Body of pancreas (tissue), 4 donors: Measurements from ENCODE around the gene DYRK3. TPM values are rescaled to one million over a fixed set of nuclear protein-coding genes. Genes with fewer than 3 reads are reported as not detected.

Experiments used
- ATAC-seq: fragments of 150-250 bp; one replicate; pipeline ENCODE4 v1.9.1; 2016
- DNase-seq, 4 donors: peaks; one replicate each; pipeline ENCODE4 v3.0.0-alpha.2; 2019
- H3K27ac ChIP-seq, 4 donors: fragments of 200-600 bp; sonication (generic); 1 replicate in 3 of 4; 2 replicates in 1 of 4; pipeline versions ENCODE4 v1.5.1 to v1.6.1; 2016 to 2019; ENCODE audit warnings: mild to moderate bottlenecking in 1 of 4, mixed read lengths in 1 of 4, moderate library complexity in 1 of 4
- H3K27me3 ChIP-seq, 2 donors: fragments of 200-600 bp; sonication (generic); one replicate each; pipeline ENCODE4 v1.6.0; 2016; ENCODE audit warnings: mild to moderate bottlenecking in 1 of 2
- H3K36me3 ChIP-seq, 2 donors: fragments of 200-600 bp; sonication (generic); replicated peaks in 1 of 2; 2 replicates each; pipeline ENCODE4 v1.5.1; 2016; ENCODE audit warnings: low read depth in 2 of 2; ENCODE audit not compliant: insufficient read depth in 1 of 2
- H3K4me1 ChIP-seq: fragments of 200-600 bp; sonication (generic); one replicate; pipeline ENCODE4 v1.6.0; 2016
- H3K4me3 ChIP-seq, 2 donors: fragments of 200-600 bp; sonication (generic); 1 replicate in 1 of 2; 2 replicates in 1 of 2; pipeline ENCODE4 v1.5.1; 2016 to 2019
- H3K9me3 ChIP-seq, 3 donors: fragments of 200-600 bp; sonication (generic); 1 replicate in 2 of 3; 2 replicates in 1 of 3; pipeline ENCODE4 v1.5.1; 2016
- CTCF ChIP-seq, 7 experiments: fragments of 450-650 bp in 4 of 7; fragments of 200-600 bp in 3 of 7; sonication (generic) in 3 of 7; IDR thresholded peaks; one replicate each; pipeline ENCODE4 v1.5.1; 2016 to 2019; ENCODE audit warnings: antibody characterized with exemption in 7 of 7
- POLR2A ChIP-seq, 3 donors: fragments of 450-650 bp; IDR thresholded peaks; one replicate each; pipeline ENCODE4 v1.6.1; 2016; ENCODE audit warnings: antibody characterized with exemption in 3 of 3, mild to moderate bottlenecking in 2 of 3
- WGBS, 2 donors: methylation state at CpG; one replicate each; pipeline ENCODE4 v1.1.5; 2017; 5-methylcytosine and 5-hydroxymethylcytosine counted together
- intact Hi-C: fragments of 100-400 bp; cut with DNase I; formaldehyde crosslinking; loops from one replicate; pipeline ENCODE4 v1.15.1; 2023
- total RNA-seq, 2 donors: library from RNA; depleted of rRNA; stranded (reverse); fragments of >200 nt; gene quantifications; one replicate each; pipeline ENCODE4 v1.1.0, GENCODE V29; 2016

DYRK3 gene
- total RNA-seq, 2 donors from 2014 or later = 1.6 to 4.7 TPM

GRCh38 chr1:206661161-206661820 lies 26.0 kb downstream of the DYRK3 start:
- Histone ChIP-seq H3K4me3 (no peak overlapping the region), H3K36me3 (no peaks in the 10 kb centered on the region), H3K27me3 (no peaks in the 10 kb centered on the region), H3K9me3 (no peaks in the 10 kb centered on the region), H3K4me1 (peaks cover 36% of the 10 kb centered on the region), H3K27ac (no peak overlapping the region)
- no peak for ATAC-seq
- no peak for DNase-seq
- no peak for TF ChIP-seq CTCF (IDR thresholded peaks at IDR 0.05)
- no peak for TF ChIP-seq POLR2A (IDR thresholded peaks at IDR 0.05)
- intact Hi-C loops = loop anchor here (10.0 kb wide), 1 partner anchor 166 kb away; no protein-coding TSS in a partner anchor
- WGBS, 2 donors = 79 to 81% methylated on average over 11 of the region's 11 CpGs

- Histone ChIP-seq H3K4me3 (no peak overlapping the region), H3K4me1 (peaks cover 36% of the 10 kb centered on the region), H3K9me3 (no peaks in the 10 kb centered on the region), H3K36me3 (no peaks in the 10 kb centered on the region), H3K27me3 (no peaks in the 10 kb centered on the region), H3K27ac (peak overlapping the region in 1 of 4 donors; percentile 24)
- WGBS, 2 donors = 55 to 61% methylated on average over 3 of the region's 3 CpGs
- TF ChIP-seq POLR2A (IDR thresholded peaks at IDR 0.05) (no peak), CTCF (IDR thresholded peaks at IDR 0.05) (no peak)
- DNase-seq = no peak
- intact Hi-C loops = loop anchor here (10.0 kb wide), 1 partner anchor 168 kb away; no protein-coding TSS in a partner anchor
- no peak for ATAC-seq
Observed at GRCh38 chr1:206662396-206663092, 27.2 kb downstream of the DYRK3 start.

- Histone ChIP-seq H3K36me3 (no peaks in the 10 kb centered on the region), H3K4me3 (no peak overlapping the region), H3K27ac (no peak overlapping the region), H3K9me3 (no peaks in the 10 kb centered on the region), H3K27me3 (no peaks in the 10 kb centered on the region), H3K4me1 (peaks cover 33% of the 10 kb centered on the region)
- TF ChIP-seq CTCF (IDR thresholded peaks at IDR 0.05) = no peak
- TF ChIP-seq POLR2A (IDR thresholded peaks at IDR 0.05) = no peak
- intact Hi-C loops = loop anchor here (10.0 kb wide), 1 partner anchor 169 kb away; no protein-coding TSS in a partner anchor
- DNase-seq (no peak), ATAC-seq (no peak)
- 59 to 68% methylated on average over 5 of the region's 5 CpGs for WGBS, 2 donors
Observed at GRCh38 chr1:206663362-206663761, 28.0 kb downstream of the DYRK3 start.

GRCh38 chr1:206663832-206664652 lies 28.7 kb downstream of the DYRK3 start:
- H3K4me3 ChIP-seq = no peak overlapping the region
- no peaks in the 10 kb centered on the region for H3K9me3 ChIP-seq
- DNase-seq = peak; percentile 69 to 77 (median 73)
- peak overlapping the region in 1 of 4 donors; percentile 32 for H3K27ac ChIP-seq
- WGBS, 2 donors = 13 to 16% methylated on average over 13 to 20 of the region's 20 CpGs
- no peaks in the 10 kb centered on the region for H3K36me3 ChIP-seq
- ATAC-seq = peak; percentile 49
- intact Hi-C loops = loop anchor here (10.0 kb wide), 1 partner anchor 169 kb away; no protein-coding TSS in a partner anchor
- H3K27me3 ChIP-seq = no peaks in the 10 kb centered on the region
- H3K4me1 ChIP-seq = peaks cover 26% of the 10 kb centered on the region
- TF ChIP-seq CTCF (IDR thresholded peaks at IDR 0.05) = peak; percentile 72 to 94 (median 83)
- TF ChIP-seq POLR2A (IDR thresholded peaks at IDR 0.05) = no peak
